ENCODE measurements around the gene NECTIN4.

The NECTIN4 gene

GRCh38 chr1:161111527-161111926 lies 22.2 kb upstream of the NECTIN4 start:
- DNase-seq (ENCODE audit: low spot score) = no peak

- no peak for DNase-seq (ENCODE audit: low spot score)
These were observed 21.8 kb upstream of the NECTIN4 start for GRCh38 chr1:161111117-161111516.

GRCh38 chr1:161106431-161106830 lies 17.1 kb upstream of the NECTIN4 start:
- no peak for DNase-seq (ENCODE audit: low spot score)

- no peak for DNase-seq (ENCODE audit: low spot score)
These were observed 11.2 kb upstream of the NECTIN4 start for GRCh38 chr1:161100556-161100955.

- DNase-seq (ENCODE audit: low spot score) = no peak
These were observed 9.9 kb upstream of the NECTIN4 start for GRCh38 chr1:161099090-161099802.

GRCh38 chr1:161098210-161099068 lies 9.1 kb upstream of the NECTIN4 start, which contains the start of gene KLHDC9:
Gene KLHDC9, plus strand, starts transcription at chr1:161098361. Its CDS starts 175 bp downstream, at chr1:161098536.
- DNase-seq (ENCODE audit: low spot score) = no peak

GRCh38 chr1:161096530-161096929 lies 7.2 kb upstream of the NECTIN4 start:
- DNase-seq (ENCODE audit: low spot score) = no peak

GRCh38 chr1:161096015-161096414 lies 6.7 kb upstream of the NECTIN4 start:
- DNase-seq (ENCODE audit: low spot score) = no peak

GRCh38 chr1:161095230-161095629 lies 5.9 kb upstream of the NECTIN4 start:
- DNase-seq (ENCODE audit: low spot score) = no peak

- no peak for DNase-seq (ENCODE audit: low spot score)
These were observed 5.1 kb upstream of the NECTIN4 start for GRCh38 chr1:161094481-161094880.

GRCh38 chr1:161092621-161093028 lies 3.3 kb upstream of the NECTIN4 start:
- no peak for DNase-seq (ENCODE audit: low spot score)

GRCh38 chr1:161091796-161092507 lies 2.6 kb upstream of the NECTIN4 start:
- no peak for DNase-seq (ENCODE audit: low spot score)

- no peak for DNase-seq (ENCODE audit: low spot score)
These were observed 1.7 kb upstream of the NECTIN4 start for GRCh38 chr1:161091093-161091492.

- no peak for DNase-seq (ENCODE audit: low spot score)
These were observed 1.3 kb upstream of the NECTIN4 start for GRCh38 chr1:161090617-161091016.

GRCh38 chr1:161089938-161090337 lies 580 bp upstream of the NECTIN4 start:
- no peak for DNase-seq (ENCODE audit: low spot score)

- DNase-seq (ENCODE audit: low spot score) = no peak
These were observed 709 bp downstream of the NECTIN4 start for GRCh38 chr1:161088587-161089110.

- DNase-seq (ENCODE audit: low spot score) = no peak
These were observed 2.9 kb downstream of the NECTIN4 start for GRCh38 chr1:161086457-161086856.

- no peak for DNase-seq (ENCODE audit: low spot score)
These were observed 4.2 kb downstream of the NECTIN4 start for GRCh38 chr1:161085165-161085564.

GRCh38 chr1:161084597-161084988 lies 4.8 kb downstream of the NECTIN4 start:
- no peak for DNase-seq (ENCODE audit: low spot score)

- DNase-seq (ENCODE audit: low spot score) = no peak
These were observed 5.4 kb downstream of the NECTIN4 start for GRCh38 chr1:161083748-161084596.

- no peak for DNase-seq (ENCODE audit: low spot score)
These were observed 6.2 kb downstream of the NECTIN4 start for GRCh38 chr1:161082996-161083747.
